Stimulated activated CD8-positive, alpha-beta memory T cell treated with anti-CD3 and anti-CD28 coated beads, Interleukin-2, amount 100 ng/mL, for 48 hours (primary cell): ENCODE results near the gene ANKIB1.
"Not testable (repeated sequence)": the region's sequence is repeated elsewhere in the genome, so short reads cannot be mapped to it uniquely, and the experiment has no call there.

ENCODE experiments used
- DNase-seq, 2 donors: peaks; one replicate each; pipeline ENCODE4 v3.0.0-alpha.2; 2020; ENCODE audit warnings: low read depth in 2 of 2

The ANKIB1 gene

GRCh38 chr7:92330835-92331438 lies 85.2 kb downstream of the ANKIB1 start:
- DNase-seq = no peak

DNA sequence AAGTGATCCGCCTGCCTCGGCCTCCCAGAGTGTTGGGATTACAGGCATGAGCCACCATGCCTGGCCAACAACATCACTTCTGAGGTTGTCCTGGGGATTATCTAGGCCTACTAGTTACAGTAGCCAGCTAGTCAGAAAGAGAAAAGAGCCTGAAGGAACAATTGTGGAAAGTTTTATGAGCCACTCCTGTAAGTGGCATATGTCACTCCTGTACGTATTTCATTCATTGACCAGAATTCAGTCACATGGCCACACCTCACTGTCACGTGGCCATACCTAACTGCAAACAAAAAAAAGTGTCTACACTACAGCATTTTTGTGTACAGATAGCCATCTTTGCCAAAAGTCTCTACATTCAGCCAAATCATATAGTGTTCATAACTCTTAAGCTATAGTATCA lies 85.7 kb downstream of the ANKIB1 start:
- no peak for DNase-seq

- no peak for DNase-seq
These were observed 87.0 kb downstream of the ANKIB1 start for GRCh38 chr7:92332782-92333181.

DNA sequence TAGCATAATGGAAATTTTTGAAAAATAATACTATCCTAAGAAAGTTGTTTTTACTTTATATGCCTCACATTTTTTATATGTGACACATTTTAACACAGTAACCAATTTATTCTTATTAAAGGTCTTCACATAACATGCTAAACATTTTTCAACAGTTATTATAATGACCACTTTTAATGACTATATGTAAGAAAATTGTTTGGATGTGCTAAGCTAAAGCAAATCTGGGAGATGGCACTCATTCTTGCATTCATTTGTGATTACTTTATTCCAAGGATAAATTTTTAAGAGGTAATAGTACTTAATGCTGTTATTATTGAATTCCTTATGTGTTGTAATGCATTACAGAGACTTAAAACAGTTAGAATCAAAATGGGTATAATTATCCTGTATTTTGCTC lies 88.1 kb downstream of the ANKIB1 start:
- no peak for DNase-seq

DNA sequence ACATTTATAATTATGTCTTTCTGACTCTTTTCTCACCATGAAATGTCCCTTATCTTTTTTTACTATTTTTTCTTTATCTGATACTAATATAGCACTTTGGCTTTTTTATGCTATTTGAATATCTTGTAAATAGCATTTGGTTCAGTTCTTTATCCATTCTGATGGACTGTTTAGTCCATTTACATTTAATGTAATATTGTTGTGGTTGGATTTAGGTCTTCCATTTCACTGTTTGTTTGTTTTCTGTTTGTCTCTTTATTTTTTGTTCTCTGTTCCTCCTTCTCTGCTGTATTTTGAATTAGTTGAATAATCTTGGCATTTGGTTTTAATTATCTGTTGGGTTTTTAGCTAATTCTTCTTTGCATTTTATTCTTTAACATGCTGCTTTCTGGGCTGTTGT lies 89.8 kb downstream of the ANKIB1 start:
- DNase-seq = no peak

DNA sequence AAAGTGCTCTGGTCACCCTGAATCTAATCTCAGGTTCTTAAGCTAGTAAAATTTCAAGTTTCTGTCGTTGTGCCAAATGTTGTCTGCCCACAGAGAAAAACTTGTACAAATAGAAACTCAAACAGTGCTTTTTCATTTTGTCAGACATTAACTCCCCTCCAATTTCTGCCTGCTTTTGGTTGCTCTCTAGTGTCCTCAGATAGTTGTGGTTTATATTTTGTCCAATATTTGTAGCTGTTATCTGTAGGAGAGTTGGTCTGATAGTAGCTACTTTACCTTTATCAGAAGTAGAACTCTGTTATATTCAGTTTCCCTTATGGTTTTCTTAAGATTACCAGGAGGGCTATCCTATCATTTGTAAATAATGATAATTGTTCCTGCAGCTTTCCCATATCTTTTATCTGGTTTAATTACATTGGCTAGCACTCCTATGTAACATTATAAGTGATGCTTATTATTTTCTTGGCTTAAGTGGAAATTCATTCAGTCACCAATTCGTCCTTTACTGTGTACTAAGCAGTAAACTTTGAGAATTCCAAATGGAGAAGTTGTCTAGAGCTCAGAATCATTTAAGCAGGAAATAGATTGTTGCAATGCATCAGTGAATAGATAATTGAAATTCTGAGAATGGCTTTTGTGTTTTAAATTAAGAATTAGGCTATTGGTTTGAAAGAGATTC lies 91.0 kb downstream of the ANKIB1 start:
- no peak for DNase-seq

DNA sequence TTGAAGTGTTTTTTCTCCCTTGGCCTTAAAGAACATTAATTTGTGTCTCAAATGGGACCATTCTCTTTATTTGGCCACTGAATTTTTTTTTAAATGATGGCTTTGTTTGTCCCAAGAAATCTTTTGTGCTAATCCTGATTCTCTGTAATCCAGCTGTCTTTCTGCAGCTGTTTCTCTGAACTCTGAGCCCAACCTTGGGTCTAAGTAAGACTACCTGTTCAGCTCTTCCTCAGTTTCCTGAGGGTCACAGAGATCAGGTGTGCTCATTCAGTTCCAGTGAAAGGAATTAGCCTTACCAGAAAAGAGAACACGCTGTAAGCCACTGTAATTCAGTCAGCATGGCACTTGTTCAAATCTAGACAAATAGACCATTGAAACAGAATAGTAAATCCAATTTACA lies 94.2 kb downstream of the ANKIB1 start:
- DNase-seq = no peak

DNA sequence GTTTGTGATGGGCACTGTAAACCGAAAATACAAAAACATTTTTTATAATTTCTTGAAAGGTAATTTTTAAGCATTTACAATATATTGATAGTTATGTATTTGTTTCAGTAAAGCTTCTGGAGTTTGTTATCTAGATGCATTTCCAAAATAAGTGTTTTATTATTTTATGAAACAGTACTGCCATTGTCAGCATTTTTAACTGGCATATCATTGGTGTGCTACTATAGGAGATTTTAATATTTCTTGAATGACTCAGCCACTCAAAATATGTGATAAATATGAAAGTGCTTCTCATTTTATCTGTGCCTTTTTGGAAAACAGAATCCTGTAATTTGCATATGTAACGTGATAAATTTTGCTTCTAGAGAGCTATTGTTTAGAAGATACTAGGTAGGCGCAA lies 97.9 kb downstream of the ANKIB1 start:
- DNase-seq = no peak

DNA sequence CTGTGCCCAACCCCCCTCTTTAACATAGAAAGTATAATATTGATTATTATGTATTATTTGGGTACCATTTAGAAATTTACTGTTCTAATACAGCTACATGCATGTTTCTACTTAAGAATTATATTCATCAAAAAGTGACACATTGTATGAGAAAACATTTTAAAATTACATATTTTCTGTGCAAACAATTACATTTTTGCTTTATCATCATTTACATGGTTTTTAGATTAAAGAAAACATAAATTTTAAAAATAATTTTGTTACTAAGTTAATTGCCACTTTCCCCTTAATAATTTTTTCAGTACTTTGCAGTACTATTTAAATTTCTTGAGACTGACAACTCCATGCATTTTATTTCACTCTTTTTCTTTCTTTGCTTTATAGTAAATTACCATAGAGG lies 106.2 kb downstream of the ANKIB1 start:
- no peak for DNase-seq

- no peak for DNase-seq
These were observed 108.4 kb downstream of the ANKIB1 start for GRCh38 chr7:92354214-92354613.

DNA sequence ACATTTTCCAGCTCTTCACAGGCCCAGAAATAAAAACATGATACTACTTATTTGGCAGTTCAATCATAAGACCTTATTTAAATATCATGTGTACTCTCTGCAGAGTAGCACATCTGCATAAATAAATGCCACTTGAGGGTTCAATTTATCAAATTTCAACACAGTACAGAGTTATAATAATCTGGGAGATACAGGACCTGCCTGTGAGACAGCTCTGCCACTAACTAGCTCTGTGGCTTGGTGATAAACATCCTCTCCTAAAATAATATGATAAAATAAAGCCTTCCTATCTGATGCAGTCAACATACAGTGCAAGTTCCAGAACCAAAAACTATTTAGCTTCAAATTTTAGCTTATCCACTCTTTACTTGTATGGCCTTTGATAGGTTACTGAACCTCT lies 110.6 kb downstream of the ANKIB1 start:
- DNase-seq = no peak

DNA sequence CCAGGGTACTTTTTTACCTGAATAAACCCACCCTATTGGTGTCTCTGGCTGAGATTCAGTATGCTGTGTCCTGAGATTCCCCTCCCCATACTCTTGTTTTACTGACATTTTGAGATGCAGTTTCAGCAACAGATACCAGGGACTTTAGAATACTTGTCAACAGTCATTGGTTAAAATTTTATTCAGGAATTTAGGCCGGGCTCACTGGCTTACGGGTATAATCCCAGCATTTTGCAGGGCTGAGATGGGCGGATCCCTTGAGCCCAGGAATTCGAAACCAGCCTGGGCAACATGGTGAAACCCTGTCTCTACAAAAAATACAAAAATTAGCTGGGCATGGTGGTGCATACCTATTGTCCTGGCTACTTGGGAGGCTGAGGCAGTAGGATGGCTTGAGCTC lies 111.5 kb downstream of the ANKIB1 start:
- no peak for DNase-seq

GRCh38 chr7:92359179-92359578 lies 113.4 kb downstream of the ANKIB1 start:
- not testable (repeated sequence) for DNase-seq

DNA sequence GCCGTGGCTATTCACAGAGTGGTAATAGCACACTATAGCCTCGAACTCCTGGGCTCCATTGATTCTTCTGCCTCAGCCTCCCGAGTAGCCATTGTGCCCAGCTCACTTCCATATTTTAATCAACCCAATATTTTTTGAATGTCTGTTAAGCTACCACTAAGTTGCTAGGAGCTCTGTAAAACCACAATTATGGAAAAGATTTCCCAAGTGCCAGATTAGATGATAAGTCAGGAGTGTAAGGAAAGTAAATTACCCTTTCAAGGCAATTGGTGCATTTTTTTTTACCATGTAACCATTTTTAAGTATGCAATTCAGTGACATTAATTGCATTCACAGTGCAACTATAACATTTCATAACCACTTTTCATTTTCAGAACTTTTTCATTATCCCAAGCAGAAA lies 114.0 kb downstream of the ANKIB1 start:
- no peak for DNase-seq

- DNase-seq = no peak
These were observed 114.6 kb downstream of the ANKIB1 start for GRCh38 chr7:92360387-92360786.

DNA sequence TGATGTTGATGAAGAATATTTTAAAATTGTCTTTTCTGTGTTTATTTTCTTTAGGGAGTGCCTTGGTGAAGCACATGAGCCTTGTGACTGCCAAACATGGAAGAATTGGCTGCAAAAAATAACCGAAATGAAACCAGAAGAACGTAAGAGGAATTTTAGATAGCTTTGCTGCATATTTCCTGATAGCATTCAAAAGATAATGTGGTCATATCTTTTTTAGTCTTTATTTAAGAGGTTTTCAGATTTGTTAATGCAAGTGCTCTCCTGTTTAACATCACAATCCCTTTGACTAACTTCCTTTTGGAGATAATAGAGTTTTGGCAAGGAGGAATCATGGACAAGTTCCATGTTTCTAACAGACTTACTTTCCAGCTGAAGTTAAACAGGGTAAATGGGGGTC lies 116.4 kb downstream of the ANKIB1 start:
- no peak for DNase-seq

GRCh38 chr7:92366730-92367129 lies 121.0 kb downstream of the ANKIB1 start:
- DNase-seq = no peak

DNA sequence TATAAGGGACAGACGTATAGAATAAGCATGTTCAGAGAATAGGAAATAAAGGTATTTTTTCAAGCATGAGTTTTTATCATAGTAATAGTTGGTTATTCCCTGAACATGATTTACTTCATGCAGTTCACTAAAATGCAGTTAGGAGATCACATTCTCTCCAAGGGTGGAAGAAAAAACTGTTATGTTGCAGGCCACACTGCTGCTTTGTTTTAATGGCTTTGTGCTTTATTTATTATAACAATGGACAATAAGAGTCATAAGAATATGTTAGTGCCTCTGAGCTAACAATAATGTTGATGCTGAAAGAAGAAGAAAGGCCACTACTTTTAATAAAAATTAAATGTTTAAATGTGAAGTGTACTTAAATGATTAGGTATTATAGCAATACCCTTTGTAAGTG lies 123.0 kb downstream of the ANKIB1 start:
- no peak for DNase-seq

DNA sequence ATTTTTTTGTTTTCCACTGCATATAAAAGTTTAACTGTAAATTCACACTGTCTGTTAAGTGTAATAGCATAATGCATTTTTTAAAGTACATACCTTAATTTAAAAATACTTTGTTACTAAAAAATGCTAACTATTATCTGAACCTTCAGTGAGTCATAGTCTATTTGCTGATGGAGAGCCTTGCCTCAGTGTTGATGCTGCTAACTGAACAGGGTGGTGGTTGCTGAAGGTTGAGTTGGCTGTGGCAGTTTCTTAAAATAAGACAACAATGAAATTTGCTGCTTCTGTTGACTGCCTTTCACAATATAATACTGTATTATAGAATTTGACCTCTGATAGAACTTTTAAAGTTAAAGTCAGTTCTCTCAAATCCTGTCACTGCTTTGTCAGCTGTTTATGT lies 129.2 kb downstream of the ANKIB1 start:
- no peak for DNase-seq

GRCh38 chr7:92391071-92391470 lies 145.3 kb downstream of the ANKIB1 start:
- DNase-seq = no peak

GRCh38 chr7:92397542-92397941 lies 151.8 kb downstream of the ANKIB1 start:
- no peak for DNase-seq

DNA sequence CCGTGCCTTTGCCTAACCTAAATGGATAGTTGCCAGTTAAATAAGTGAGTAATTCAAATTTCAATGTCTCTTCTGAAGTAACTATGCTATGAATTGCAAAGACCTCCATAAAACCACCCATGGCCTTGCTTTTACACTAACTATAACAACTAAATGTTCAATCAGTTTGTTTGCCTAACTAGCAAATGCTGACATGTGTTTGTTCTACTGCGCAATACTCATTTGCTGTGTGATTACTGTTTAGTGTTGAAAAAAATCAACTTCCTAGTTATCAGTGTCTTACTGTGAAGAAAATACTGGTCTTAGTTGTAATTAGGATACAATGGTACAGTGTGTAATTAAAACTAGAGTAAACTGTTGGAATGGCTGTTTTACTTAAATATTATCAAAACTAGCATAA lies 154.2 kb downstream of the ANKIB1 start:
- DNase-seq = no peak

DNA sequence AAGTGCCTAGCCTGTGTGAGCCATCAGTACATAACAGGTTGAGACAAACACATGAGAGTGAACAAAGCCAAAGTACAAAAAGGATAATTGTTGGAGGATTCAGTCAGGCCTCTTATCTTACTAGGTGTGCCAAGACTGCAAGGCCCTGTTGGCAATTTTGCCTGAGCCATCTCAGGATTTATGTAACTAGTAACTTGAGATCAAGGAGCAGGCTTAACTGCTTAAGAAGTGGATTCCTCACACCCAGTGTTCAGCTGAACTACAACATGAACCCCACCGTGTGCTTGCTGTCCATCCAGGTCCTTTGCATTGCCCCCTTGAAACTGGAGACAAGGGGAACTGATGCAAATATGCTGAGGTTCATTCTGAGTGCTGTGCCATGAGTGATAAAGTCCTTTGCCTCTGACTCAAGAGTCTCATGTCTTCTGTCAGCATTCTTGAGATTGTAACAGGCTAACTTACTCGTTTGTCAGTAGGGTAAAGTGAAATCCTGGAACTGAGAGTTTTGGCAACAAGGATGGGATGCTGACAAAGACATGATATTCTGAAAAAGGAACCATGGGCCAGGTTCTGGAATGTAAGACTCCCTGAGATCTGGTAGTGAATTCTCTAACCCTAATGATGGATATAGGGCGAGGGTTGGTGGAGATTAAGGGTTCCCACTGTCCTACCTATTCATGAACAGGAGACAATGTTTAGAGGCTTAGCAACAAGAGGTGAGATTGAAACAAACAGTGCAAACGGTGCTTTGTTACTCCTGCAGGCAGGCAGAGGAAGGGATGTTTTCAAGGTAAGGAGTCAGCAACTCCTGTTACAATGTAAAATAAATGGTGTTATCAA lies 157.4 kb downstream of the ANKIB1 start:
- DNase-seq = no peak
